GM12874 (cell line): Measurements from ENCODE around the gene KLF4.

ENCODE experiments used
- TF ChIP-seq, protein P1 (sequence below): IDR thresholded peaks from 2 replicates; pipeline ENCODE4 v1.5.1; 2011; ENCODE audit warnings: low read depth, mild to moderate bottlenecking, control low read depth, low read length, moderate library complexity; ENCODE audit not compliant: insufficient read depth

Gene KLF4

DNA sequence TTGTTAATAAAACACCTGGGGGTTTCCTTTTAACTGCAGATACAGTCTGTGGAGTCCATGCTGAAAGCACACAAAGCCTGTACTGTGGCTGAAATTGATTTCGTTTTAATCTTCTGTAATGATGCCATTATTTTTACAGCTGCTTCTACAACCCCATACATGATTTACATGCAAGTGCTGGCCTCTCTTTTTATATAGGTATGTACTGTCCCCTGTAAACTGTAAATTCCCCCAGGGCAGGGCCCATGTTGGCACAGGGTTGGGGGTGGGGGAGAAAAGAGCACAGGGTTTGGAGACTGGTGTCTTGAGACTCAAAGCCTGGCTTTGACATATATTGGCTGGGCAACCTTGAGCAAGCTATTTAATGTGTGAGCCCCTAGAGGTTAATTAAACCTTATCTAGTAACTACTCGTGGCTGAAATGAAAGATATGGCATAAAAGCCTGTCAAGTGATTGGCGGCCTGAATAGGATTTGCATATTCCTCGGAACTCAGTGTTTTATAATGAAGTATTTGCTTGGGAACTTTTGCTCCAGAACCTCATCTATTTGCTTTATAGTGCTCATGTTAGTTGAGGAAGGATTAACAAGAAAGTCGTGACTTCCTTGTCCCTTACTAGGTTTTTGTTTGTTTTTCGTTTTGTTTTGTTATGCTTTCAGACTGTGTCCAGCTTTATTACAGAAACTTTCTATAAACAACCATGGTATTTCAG, 34.0 kb downstream of the KLF4 start:
- TF ChIP-seq, protein P1, sequence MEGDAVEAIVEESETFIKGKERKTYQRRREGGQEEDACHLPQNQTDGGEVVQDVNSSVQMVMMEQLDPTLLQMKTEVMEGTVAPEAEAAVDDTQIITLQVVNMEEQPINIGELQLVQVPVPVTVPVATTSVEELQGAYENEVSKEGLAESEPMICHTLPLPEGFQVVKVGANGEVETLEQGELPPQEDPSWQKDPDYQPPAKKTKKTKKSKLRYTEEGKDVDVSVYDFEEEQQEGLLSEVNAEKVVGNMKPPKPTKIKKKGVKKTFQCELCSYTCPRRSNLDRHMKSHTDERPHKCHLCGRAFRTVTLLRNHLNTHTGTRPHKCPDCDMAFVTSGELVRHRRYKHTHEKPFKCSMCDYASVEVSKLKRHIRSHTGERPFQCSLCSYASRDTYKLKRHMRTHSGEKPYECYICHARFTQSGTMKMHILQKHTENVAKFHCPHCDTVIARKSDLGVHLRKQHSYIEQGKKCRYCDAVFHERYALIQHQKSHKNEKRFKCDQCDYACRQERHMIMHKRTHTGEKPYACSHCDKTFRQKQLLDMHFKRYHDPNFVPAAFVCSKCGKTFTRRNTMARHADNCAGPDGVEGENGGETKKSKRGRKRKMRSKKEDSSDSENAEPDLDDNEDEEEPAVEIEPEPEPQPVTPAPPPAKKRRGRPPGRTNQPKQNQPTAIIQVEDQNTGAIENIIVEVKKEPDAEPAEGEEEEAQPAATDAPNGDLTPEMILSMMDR = no peak

DNA sequence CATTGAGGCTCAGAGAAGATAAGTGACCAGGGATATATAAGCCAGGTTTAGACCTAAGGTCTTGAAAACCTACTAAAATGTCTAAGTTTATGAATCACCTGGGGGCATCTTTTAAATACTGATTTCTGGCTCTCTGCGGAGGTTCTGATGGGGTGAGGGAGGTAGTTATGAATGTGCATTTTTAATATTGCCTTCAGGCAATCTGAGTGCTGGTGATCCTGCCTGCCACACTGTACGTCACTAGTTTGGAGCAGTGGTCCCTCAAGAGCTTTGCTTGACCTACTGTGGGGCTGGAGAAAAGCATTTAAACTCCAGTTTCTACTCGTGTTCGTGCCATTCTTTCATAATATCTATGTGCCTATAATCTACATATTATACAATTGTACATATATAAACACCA, 36.1 kb downstream of the KLF4 start:
- TF ChIP-seq, protein P1 = no peak

- TF ChIP-seq, protein P1 = no peak
Measured at GRCh38 chr9:107447834-107448233, 41.7 kb downstream of the KLF4 start.

GRCh38 chr9:107447081-107447480, 42.5 kb downstream of the KLF4 start:
- TF ChIP-seq, protein P1 = no peak

GRCh38 chr9:107446491-107446890, 43.1 kb downstream of the KLF4 start:
- TF ChIP-seq, protein P1 = no peak

DNA sequence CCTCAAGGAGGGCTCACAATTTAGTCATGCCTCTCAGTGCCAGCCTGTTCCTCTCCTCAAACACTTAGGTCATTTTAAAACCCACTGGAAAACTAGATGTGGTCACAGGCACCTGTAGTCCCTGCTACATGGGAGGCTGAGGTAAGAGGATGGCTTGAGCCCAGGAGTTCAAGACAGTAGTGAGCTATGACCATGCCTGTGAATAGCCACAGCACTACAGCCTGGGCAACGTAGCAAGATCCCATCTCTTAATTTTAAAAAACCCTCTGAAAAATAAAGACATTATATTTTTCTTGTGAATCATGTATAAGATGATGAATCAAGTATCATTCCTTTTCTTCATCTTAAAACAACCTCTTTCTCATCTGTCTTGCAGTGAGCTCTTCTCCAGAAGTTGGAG, 45.8 kb downstream of the KLF4 start:
- TF ChIP-seq, protein P1 = no peak

- TF ChIP-seq, protein P1 = no peak
Measured at GRCh38 chr9:107439991-107440456, 49.5 kb downstream of the KLF4 start.
